Measurements from ENCODE around the gene MAP3K19.

- no peak for TF ChIP-seq GATA2 (IDR thresholded peaks at IDR 0.05; ENCODE audit: low read depth, low read length)
- no peak for TF ChIP-seq GATA3 (IDR thresholded peaks at IDR 0.05; ENCODE audit: low read depth, low read length)
Observed at GRCh38 chr2:135093670-135094330, 46.6 kb upstream of the MAP3K19 start.
